ENCODE results near the gene EGLN1.

GRCh38 chr1:231355171-231355570 is 66.9 kb downstream of the EGLN1 start:
- no peak for TF ChIP-seq CTCF (IDR thresholded peaks at IDR 0.05)
- TF ChIP-seq POLR2A (IDR thresholded peaks at IDR 0.05) = no peak
